Measurements from ENCODE around the gene RHBDL1.

DNA sequence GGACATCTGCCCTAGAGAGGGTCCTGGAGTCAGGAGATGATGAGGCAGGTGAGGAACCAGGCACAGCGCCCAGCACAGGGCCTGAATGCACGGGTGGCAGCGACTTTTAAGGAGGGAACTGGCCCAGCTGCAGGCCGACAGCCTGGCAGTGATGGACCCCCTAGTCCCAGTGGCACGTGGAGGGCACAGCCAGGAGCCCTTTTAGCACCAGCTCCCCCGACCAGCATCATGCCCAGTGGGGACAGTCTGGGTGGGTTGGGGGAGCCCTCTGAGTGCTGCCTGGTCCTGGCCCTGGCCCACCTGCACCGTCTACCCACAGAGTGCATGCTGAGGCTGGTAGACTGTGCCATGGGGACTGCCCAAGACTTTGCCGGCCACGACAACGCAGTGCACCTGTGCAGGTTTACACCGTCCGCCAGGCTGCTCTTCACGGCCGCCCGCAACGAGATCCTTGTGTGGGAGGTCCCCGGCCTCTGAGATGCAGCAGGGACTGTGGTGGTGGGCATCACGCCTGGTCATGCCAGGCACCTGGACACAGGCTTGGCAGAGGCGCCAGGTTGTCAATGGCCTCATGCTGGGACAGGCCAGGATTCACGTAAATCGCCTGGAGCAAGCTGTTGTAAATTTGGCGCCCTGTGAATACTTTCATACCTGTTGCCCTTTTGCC is 8.2 kb upstream of the RHBDL1 start:
- TF ChIP-seq, protein P1, sequence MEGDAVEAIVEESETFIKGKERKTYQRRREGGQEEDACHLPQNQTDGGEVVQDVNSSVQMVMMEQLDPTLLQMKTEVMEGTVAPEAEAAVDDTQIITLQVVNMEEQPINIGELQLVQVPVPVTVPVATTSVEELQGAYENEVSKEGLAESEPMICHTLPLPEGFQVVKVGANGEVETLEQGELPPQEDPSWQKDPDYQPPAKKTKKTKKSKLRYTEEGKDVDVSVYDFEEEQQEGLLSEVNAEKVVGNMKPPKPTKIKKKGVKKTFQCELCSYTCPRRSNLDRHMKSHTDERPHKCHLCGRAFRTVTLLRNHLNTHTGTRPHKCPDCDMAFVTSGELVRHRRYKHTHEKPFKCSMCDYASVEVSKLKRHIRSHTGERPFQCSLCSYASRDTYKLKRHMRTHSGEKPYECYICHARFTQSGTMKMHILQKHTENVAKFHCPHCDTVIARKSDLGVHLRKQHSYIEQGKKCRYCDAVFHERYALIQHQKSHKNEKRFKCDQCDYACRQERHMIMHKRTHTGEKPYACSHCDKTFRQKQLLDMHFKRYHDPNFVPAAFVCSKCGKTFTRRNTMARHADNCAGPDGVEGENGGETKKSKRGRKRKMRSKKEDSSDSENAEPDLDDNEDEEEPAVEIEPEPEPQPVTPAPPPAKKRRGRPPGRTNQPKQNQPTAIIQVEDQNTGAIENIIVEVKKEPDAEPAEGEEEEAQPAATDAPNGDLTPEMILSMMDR (IDR thresholded peaks at IDR 0.05; ENCODE audit: low read depth, low read length): no peak
- TF ChIP-seq POLR2A (IDR thresholded peaks at IDR 0.05; ENCODE audit: extremely low read depth, insufficient read length): no peak
